ENCODE results near the gene TOR1AIP2. TPM values are rescaled to one million over a fixed set of nuclear protein-coding genes. Genes with fewer than 3 reads are reported as not detected.

TOR1AIP2 gene
- polyA plus RNA-seq, 10 donors = 23.6 to 38.8 (median 30.7) TPM

DNA sequence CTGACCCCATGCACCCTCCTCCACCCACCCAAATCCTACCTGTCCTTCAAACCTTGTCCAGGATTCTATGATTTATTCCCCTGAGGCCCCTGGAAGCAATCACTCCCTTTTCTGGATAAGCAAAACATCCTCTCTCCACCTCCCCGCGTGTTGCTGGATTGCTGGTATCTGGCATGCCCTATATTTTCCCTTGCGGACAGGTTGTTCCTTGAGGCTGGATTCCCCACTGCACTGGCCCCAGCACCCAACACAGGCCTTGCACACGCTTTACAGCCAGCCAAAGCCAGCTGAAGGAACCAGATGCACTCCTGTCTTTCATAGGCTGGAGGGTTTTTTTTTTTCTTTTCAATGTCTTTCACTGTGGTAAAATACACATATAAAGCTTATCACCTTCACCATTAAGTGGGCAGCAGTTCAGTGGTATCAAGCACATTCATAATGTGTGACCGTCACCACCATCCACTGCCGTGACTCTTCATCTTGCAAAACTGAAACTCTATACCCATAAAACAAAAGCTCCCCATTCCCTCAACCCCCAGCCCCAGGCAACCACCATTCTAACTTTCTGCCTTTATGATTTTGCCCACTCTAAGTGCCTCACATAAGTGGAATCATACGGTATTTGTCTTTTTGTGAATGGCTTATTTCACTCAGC lies 50.9 kb downstream of the TOR1AIP2 start:
- no peak for DNase-seq

DNA sequence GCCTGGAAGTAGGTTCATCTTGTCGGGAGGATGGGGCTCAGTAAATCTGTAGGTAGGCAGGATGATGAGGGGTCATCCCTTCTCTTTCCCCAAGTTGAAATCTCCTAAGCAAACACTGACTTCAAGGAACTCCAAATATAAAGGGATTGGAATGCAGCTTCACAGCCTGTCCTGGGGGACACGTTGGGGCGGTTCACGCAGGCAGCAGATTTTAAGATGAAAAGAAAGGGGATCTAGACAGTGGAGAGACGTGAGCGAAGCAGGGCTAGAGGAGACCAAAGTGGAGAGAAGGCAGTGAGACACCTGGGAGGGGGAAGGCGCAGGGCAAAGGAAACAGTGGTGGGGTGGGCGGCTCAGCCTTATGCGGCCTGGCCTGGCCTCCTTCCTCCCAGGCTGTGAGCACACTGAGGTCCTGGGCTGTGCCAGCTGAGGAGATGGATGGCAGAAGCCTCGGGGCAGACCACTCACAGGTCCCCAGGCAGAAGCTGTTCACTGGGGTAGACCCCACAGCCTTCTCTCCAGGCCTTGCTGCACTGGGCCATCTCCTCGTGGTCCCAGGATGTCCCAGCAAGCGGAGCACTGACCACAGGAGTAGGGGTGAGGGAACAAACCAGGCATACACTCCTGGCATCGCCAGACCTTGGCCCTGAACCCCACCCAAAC lies 51.7 kb downstream of the TOR1AIP2 start:
- no peak for DNase-seq

DNA sequence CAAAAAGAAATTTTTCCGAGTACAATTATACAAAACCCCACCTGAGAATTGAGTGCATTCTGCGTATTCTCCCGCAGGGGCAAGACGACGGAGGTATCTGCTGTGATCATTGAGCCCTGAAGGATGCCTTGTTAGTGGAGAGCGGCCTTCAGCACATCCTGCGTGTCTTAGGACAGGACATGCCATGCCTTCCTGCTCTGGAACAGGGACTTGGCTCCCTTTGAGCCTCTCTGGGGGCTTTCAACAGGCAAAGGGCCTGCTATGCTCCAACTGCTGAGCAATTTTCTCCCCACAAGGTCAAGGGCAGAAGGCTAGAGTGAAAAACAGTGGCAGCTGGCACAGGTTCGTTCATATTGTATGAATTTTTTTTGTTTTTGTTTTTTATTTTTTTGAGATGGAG lies 52.4 kb downstream of the TOR1AIP2 start:
- DNase-seq = no peak

DNA sequence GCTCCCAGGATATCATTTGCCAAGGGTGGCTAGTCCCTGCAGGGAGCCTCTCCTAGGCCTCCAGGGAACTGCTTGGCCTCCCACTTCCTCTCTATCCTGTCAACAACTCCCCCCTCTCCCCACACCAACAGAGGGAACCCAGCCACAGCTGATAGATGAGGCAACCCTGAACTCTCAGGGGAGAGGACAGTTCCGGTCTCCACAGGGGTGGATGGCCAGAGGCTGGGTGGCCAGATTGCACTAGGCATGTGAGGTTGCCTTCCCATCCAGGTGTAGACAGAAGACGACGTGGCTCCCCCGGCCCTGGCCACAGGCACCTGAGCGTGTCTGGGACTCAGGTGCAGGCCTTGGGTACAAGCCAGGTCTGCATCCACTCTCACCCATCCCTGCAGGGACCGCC lies 53.3 kb downstream of the TOR1AIP2 start:
- no peak for DNase-seq

DNA sequence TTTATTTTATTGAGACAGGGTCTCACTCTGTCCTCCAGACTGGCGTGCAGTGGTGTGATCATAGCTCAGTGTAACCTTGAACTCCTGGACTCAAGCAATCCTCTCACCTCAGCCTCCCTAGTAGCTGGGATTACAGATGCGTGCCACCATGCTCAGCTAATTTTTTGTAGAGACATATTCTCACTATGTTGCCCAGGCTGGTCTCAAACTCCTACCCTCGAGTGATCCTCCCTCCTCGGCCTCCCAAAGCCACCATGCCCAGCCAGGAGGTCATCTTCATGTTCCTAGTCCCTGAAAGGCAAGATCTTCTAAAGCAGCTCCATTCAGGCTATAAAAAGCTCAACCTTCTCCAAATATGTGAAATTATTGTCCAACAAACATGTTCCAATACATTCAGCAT lies 53.9 kb downstream of the TOR1AIP2 start:
- no peak for DNase-seq

DNA sequence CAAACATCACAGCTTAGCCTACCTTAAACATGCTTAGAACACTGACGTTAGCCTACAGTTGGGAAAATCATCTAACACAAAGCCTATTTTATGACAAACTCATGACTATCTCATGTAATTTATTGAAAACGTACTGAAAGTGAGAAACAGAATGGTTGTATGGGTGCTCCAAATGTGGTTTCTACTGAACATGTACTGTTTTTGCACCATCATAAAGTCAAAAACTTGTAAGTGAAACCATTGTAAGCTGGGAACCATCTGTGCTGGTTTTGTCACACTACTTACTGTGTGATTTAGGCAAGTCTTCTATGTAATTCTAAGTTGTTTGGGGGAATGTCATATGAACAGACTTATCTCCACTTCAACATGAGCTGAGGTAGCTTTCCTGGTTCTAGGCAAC lies 55.5 kb downstream of the TOR1AIP2 start:
- DNase-seq = no peak

DNA sequence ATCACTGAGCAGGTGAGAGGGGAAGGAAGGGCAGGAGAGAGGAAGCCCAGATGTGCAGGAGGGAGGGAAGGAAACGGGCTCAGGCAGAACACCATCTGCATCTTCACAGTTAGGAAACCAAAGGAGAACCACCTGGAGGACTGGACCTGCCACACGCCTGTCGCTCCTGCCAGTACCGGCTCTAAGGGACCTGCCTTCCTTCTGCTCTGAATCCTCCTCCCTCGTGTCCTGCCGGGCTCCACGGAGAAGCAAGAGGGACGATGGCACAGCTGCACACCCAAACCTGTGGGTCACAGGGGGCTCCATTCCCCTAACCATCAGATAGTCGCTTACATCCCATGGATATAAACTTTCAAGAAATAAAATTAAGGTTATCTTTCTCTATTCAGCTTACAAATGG lies 56.1 kb downstream of the TOR1AIP2 start:
- DNase-seq = no peak

DNA sequence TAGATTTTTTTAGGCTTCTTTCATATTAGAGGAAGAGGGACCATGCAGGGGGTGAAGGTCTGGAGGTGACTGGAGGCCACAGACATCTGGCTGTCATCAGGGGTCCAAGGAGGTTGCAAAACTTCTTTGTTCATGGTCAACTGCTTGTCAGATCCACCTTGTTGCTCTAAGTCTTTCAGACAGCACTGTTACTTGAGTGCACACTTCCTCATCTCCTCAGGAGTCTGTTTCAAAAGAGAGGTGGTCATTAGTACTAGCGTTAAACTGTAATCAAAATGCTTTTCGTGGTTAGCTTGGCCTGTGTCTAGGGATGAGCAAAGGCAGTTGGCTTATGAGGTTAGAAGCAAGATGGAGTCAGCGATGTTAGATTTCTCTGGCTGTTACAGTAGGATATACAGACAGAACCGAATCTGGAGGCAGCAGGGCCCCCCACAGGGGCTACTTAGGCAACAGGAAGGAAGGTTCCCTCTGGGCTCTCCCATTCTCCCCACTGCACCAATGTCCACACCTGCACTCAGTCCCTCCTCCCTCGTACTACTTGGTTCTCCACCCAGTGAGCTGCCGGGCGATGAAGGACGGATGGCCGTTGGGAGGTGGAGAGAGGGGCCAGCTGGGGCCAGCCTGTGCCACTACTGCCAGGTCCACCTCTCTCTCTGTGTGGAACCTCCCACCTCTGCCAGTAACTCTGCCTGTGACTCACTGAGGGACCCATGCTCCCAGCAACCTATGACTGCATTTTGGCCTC lies 57.2 kb downstream of the TOR1AIP2 start:
- no peak for DNase-seq

DNA sequence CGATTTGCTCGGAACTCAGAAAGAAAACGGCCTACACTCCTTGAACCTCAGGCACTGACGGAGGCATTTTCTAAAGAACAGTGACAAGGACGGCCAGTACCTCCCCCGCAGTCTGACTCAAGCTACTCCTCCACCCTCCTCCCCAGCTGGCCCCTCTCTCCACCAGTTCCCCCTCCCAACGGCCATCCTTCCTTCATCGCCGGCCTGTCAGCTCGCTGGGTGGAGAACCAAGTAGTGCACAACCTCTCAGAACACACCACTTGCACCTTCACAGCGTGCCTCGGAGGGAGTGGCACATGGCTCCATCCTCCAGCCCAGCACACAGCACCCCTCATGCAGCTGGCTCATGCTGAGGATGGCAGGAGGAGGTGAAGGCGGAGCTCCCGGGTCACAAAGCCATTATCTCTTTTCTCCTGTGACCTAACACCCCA lies 58.8 kb downstream of the TOR1AIP2 start:
- peak in 1 of 3 donors; percentile 29 for DNase-seq

DNA sequence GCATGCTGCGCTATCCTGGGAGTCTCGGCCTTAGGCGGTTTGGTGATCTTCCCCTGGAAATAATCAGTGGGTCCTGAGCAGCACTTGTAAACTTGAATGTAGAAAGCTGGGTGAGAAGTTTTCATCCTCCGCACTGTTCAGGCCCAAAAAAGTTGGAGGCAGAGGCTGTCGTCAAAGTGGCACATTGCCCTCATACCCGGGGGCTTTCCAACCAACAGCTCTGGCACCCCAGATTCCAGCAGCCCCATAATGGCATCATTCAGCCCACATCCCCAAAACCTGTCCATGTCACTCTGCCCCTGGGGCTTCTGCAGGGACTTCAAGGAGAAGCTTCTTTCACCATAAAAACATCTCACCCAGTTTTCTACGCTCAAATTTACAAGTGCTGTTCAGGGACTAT lies 59.3 kb downstream of the TOR1AIP2 start:
- no peak for DNase-seq

DNA sequence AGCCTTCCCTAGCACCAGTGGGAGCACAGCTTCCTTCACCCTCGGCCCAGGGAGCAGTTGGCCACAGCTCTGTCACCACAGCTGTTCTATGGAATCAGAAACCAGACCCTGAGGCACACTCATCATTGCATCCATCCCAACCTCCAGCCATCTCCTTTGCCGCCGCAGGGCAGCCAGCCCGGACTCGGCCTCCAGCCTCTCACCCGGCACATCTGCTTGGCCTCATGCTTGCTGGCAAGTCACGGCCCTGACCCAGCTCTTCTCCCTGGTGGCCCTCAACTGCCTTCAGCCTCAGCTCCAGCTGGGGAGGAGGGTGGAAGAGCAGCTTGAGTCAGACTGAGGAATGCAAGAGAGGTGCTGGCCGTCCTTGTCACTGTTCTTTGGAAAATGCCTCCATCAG lies 59.8 kb downstream of the TOR1AIP2 start:
- DNase-seq = peak in 2 of 3 donors; percentile 44 to 81

DNA sequence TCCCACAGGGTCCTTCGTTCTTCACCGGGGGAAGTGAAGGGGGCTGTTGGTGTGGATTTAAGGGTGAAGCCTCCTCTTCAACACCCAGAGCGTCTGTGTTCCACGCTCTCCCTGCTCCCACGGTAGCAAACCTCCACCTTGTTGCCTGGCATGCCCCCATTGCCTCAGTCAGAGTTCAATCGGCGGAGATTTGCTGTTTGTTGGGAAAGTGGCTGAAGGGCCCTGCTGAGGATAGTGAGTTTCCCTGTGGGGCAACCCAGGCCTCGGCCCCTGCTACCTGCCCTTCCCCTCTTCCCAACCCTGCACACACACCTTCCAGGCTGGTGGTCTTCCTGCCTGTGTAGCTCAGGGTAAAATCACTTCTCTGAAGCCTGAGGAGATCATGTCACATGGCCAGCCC lies 60.5 kb downstream of the TOR1AIP2 start:
- DNase-seq = no peak

DNA sequence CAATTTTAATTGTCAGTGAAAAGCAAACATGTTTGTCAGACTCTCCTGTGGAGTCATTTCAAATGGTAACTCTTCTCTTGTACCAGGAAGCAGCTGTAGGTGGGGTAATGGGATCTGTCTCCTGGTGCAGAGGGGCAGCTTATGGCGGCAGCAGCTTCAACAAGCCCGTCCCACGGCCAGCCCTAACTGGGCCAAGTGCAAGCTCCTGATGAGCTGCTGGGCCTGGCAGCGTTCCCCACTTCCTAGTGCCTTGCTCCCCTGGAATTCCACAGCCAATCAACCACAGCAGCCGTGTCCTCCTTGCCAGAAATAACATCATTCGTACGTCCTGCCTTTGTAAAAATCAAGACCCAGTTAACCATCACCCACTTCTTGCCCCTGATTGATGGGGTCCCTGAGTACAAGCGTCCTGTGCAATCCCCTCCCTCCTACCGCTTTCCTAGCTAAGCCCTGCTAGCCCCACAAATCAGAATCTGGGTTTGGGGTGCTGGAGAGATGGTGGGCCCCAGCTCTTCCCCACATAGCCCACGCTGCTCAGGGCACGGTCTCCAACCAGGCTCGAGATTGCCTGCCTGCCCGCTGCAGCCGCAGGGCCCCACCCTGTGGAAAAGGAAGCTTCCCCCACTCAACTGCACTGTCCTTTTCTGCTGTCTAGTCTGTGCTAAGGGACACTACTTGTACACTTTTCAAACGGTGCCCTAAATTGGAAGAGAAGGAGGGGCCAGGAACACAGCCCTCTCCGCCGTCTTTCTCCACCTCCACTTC lies 61.2 kb downstream of the TOR1AIP2 start:
- peak in 2 of 3 donors; percentile 50 to 67 for DNase-seq

DNA sequence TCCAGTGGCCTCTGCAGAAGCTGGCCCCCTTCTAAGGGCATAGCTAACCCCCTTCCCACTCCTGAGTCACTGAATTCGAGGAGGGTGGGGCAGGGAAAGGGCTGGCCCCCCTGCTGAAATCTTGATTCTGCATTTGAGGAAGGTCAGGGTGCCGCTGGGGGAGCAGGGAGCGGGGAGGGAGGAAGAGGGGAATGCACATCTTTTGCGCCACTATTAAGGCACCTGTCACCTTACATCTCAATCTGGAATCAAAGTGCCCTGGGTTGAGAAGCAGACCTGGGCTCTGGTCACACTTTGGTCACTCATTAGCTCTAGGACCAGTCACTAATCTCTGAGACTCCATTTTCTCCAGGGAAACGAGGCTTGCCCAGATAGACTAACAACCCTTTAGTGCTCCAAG lies 62.0 kb downstream of the TOR1AIP2 start:
- no peak for DNase-seq

DNA sequence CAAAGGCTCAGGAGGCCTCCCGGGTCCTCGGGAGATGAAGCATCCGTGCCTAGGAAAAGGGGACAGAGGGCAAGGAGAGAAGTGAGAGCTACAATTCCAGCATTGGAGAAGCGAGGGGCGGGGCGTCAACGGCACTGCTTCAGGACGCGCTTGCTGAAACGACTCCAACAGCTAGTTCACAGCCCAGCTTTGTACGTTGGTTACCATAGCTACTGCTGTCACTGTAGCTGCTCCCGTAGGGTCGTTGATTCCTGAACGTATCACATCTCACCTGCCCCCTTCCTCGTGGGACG lies 63.1 kb downstream of the TOR1AIP2 start:
- DNase-seq = no peak

DNA sequence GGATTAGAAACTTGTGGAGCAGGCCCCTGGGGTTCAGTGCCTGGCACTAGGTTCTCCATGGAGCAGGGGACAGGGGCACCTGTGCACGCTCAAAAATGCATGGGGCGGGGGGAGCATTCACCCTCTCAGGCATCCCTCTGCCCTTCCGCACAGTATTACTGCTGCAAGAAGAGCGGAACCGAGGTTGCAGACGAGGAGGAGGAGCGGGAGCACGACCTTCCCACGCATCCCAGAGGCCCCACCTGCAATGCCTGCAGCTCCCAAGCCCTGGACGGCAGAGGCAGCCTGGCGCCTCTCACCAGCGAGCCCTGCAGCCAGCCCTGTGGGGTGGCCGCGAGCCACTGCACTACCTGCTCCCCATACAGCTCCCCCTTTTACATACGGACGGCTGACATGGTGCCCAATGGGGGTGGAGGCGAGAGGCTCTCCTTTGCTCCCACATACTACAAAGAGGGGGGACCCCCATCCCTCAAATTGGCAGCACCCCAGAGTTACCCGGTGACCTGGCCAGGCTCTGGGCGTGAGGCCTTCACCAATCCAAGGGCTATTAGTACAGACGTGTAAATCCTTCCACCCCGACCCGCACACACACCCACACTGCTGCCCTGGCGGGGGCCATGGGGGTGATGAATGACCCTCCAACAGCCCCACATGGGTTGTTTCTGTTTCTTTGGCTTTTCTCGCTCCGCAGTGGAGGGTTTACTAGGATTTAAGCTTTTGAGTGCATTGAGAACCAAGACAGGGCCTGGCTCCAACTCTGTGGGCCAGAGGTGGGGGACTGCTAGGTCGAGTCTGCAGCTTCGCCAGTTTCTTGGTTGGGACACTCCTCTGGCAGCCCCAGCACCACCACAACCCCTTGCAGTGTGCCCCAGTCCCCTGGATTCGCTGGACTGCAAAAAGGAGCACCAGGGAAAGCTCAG lies 63.7 kb downstream of the TOR1AIP2 start:
- DNase-seq = no peak

DNA sequence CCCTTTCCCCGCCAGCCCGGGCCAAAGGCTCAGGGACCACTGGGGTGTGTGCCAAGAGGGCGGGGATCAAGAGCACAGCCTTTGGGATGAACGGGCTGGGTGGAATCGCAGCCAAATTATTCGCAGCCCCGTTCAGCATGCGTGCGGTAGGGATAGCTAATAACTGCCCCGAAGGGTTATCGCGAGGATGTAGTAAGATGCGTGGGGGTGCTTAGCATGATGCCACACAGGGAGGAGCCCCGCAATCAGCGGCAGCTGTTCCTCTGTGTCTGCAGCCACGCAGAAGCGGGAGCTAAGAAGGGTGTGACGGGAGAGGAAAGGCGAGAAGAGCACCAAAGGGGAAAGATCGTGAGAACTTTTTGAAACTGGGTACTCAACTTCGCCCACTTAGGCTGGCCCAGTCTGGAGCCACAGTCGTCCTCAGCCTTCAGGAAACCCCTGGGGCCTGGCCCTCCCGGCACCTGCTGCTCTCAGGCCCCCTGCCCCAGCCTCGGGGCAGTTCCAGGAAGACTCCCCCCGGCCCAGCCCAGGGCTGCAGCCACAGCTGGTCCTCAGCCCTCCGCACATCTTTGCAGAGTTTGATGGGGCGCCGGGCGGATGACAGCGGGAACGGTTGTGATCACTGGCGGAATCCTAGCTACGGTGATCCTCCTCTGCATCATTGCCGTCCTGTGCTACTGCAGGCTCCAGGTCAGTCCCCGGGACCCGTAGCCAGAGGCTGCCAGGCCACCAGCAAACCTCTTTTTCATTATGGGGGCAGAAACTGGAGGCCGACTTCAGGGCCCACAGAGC lies 64.9 kb downstream of the TOR1AIP2 start:
- DNase-seq = peak in 1 of 3 donors; percentile 23

DNA sequence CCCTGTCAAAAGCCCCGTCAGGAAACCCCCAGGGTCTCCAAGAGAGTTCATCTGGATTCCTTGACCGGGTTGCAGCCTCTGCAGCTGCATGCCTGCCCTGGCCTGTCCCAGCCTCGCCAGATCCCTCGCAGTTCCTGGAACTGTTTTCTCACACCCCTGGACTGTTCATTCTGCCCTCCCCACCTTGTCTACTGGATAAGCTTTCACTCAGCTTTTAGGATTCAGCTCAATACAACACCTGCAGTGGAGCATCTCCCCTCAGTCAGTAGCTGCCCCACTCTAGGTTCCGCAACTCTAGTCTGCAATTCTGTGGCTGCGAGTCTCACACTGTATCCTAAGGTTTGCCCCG lies 67.3 kb downstream of the TOR1AIP2 start:
- DNase-seq = peak in 1 of 3 donors; percentile 35

DNA sequence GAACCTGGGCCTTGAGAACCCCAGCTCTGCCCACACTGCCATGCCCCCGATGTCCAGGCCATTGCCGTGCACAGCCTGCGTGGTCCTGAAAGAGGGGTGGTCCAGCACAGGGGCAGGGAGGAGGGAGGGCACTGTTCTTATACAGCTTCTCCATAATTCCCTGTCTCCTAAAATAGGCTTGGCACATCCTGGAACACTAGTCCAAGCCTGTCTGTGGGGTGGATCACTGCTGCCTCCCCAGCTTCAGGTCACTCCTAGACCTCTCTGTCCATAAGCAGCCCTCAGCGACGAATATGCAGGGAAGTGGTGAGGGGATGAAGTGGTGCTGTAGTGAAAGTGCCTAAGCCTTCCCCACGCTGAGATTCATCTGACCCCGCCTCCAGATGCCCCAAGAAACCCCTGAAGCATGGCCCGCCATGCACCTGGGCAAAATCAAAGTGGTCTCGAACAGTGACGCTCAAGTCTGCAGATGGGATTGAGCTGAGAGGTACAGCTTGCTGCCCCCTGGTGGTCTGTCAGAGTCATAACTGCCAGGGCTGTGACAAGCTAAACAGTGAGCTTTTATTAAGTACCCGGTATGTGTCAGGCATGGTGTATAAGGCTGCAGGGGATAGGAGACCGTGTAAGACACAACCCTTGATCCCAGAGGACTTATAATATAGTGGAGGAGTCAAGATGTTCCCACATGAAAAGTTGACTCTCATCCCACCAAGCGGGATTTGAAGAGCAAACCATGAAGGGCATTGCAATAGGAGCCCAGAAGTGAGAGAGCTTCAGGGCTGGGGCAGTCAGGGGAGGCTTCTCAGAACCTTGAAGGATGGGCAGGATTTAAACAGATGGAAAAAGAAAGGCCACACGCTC lies 67.9 kb downstream of the TOR1AIP2 start:
- peak; percentile 62 to 87 (median 76) for DNase-seq

DNA sequence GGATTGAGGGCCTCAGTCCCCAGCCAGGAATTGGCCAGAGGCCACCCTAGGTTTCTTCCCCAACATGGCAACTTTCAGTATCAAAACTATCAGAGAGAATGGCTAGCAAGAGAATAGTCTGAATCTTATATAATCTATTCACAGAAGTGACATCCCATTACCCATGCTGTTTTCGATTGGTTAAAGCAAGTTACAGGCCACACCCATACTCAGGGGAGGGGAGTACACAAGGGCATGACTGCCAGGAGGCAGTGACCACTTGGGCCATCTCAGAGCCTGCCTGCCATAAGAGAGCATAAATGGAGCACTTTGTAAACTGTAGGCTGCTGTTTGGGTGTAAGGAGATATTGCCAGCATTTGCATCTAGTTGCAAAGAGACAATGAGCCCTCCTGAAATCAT lies 69.1 kb downstream of the TOR1AIP2 start:
- DNase-seq = no peak
